Parathyroid adenoma (tissue), 2 donors: Measurements from ENCODE around the gene HBP1.
"Not testable (repeated sequence)": the region's sequence is repeated elsewhere in the genome, so short reads cannot be mapped to it uniquely, and the experiment has no call there.

ENCODE experiments used
- H2AFZ ChIP-seq: fragments of 300-600 bp; sonication (generic); one replicate; pipeline ENCODE4 v1.7.0; 2017; ENCODE audit warnings: antibody characterized with exemption, mild to moderate bottlenecking
- H3K27ac ChIP-seq: fragments of 300-600 bp; sonication (generic); one replicate; pipeline ENCODE4 v1.7.0; 2017
- H3K27me3 ChIP-seq: fragments of 300-600 bp; sonication (generic); one replicate; pipeline ENCODE4 v1.7.0; 2017; ENCODE audit warnings: low read length; ENCODE audit not compliant: control insufficient read depth, insufficient read depth
- H3K36me3 ChIP-seq: fragments of 300-600 bp; sonication (generic); one replicate; pipeline ENCODE4 v1.7.0; 2017; ENCODE audit warnings: low read length; ENCODE audit not compliant: control insufficient read depth, insufficient read depth
- H3K4me1 ChIP-seq: fragments of 300-600 bp; sonication (generic); one replicate; pipeline ENCODE4 v1.7.0; 2017; ENCODE audit warnings: control low read depth
- H3K4me2 ChIP-seq: fragments of 300-600 bp; sonication (generic); one replicate; pipeline ENCODE4 v1.7.0; 2017; ENCODE audit warnings: low read length
- H3K4me3 ChIP-seq: fragments of 300-600 bp; sonication (generic); one replicate; pipeline ENCODE4 v1.7.0; 2017; ENCODE audit warnings: low read depth, low read length
- H3K79me2 ChIP-seq: fragments of 300-600 bp; sonication (generic); one replicate; pipeline ENCODE4 v1.7.0; 2017; ENCODE audit warnings: control low read depth
- H3K9ac ChIP-seq: fragments of 300-600 bp; sonication (generic); one replicate; pipeline ENCODE4 v1.7.0; 2017; ENCODE audit warnings: mild to moderate bottlenecking
- H3K9me3 ChIP-seq: fragments of 300-600 bp; sonication (generic); one replicate; pipeline ENCODE4 v1.7.0; 2017; ENCODE audit warnings: low read length; ENCODE audit not compliant: control insufficient read depth
- CTCF ChIP-seq: fragments of 300-600 bp; sonication (generic); IDR thresholded peaks from one replicate; pipeline ENCODE4 v1.7.0; 2017; ENCODE audit warnings: antibody characterized with exemption, mild to moderate bottlenecking
- donor health status: primary hyperparathyroidism.

HBP1 gene

GRCh38 chr7:107237451-107237850, 68.6 kb downstream of the HBP1 start:
- Histone ChIP-seq H3K4me2 (no peak overlapping the region), H3K4me3 (no peak overlapping the region), H3K36me3 (no peaks in the 10 kb centered on the region), H3K9ac (no peak overlapping the region), H3K9me3 (no peaks in the 10 kb centered on the region), H2AFZ (no peak overlapping the region), H3K27me3 (no peaks in the 10 kb centered on the region), H3K79me2 (no peaks in the 10 kb centered on the region), H3K4me1 (no peaks in the 10 kb centered on the region), H3K27ac (no peak overlapping the region)
- TF ChIP-seq CTCF, result no peak

GRCh38 chr7:107242267-107242666, 73.5 kb downstream of the HBP1 start:
- TF ChIP-seq CTCF, result no peak

GRCh38 chr7:107244613-107245012, 75.8 kb downstream of the HBP1 start:
- Histone ChIP-seq H3K27me3 (no peaks in the 10 kb centered on the region), H3K36me3 (no peaks in the 10 kb centered on the region), H2AFZ (no peak overlapping the region), H3K9me3 (no peaks in the 10 kb centered on the region), H3K79me2 (no peaks in the 10 kb centered on the region), H3K27ac (no peak overlapping the region), H3K4me3 (no peak overlapping the region), H3K9ac (no peak overlapping the region), H3K4me1 (no peaks in the 10 kb centered on the region), H3K4me2 (no peak overlapping the region)
- no peak for TF ChIP-seq CTCF

More at GRCh38 chr7:107242267-107242666, 73.5 kb downstream of the HBP1 start:
- Histone ChIP-seq H2AFZ (no peak overlapping the region), H3K4me2 (no peak overlapping the region), H3K4me3 (no peak overlapping the region), H3K36me3 (no peaks in the 10 kb centered on the region), H3K9ac (no peak overlapping the region), H3K9me3 (no peaks in the 10 kb centered on the region), H3K27me3 (no peaks in the 10 kb centered on the region), H3K27ac (no peak overlapping the region), H3K79me2 (no peaks in the 10 kb centered on the region), H3K4me1 (no peaks in the 10 kb centered on the region)

GRCh38 chr7:107246836-107247235, 78.0 kb downstream of the HBP1 start:
- not testable (repeated sequence) for H3K27ac ChIP-seq, H2AFZ ChIP-seq, H3K9ac ChIP-seq, H3K36me3 ChIP-seq, H3K4me3 ChIP-seq, H3K4me1 ChIP-seq, H3K9me3 ChIP-seq, H3K27me3 ChIP-seq, H3K79me2 ChIP-seq, H3K4me2 ChIP-seq

GRCh38 chr7:107248551-107249316, 79.9 kb downstream of the HBP1 start:
- Histone ChIP-seq H3K4me2 (no peak overlapping the region), H3K9ac (no peak overlapping the region), H3K27me3 (no peaks in the 10 kb centered on the region), H3K4me3 (no peak overlapping the region), H3K36me3 (no peaks in the 10 kb centered on the region), H3K9me3 (no peaks in the 10 kb centered on the region), H3K27ac (no peak overlapping the region), H3K79me2 (no peaks in the 10 kb centered on the region), H3K4me1 (no peaks in the 10 kb centered on the region), H2AFZ (no peak overlapping the region)
- no peak for TF ChIP-seq CTCF
